GM12873 (cell line): ENCODE results near the gene C10orf67.

ENCODE experiments used
- TF ChIP-seq, protein P1 (sequence below): IDR thresholded peaks from 2 replicates; pipeline ENCODE4 v1.5.1; 2012; ENCODE audit warnings: low read depth, mild to moderate bottlenecking, moderate library complexity, low read length, control low read depth; ENCODE audit not compliant: insufficient read depth; ENCODE audit errors: missing control alignments

Gene C10orf67

GRCh38 chr10:23344241-23344841, at the start of gene C10orf67:
TSS of gene C10orf67 (minus strand) at chr10:23344797. CDS start at chr10:23344774, 23 bp downstream.
- TF ChIP-seq, protein P1, sequence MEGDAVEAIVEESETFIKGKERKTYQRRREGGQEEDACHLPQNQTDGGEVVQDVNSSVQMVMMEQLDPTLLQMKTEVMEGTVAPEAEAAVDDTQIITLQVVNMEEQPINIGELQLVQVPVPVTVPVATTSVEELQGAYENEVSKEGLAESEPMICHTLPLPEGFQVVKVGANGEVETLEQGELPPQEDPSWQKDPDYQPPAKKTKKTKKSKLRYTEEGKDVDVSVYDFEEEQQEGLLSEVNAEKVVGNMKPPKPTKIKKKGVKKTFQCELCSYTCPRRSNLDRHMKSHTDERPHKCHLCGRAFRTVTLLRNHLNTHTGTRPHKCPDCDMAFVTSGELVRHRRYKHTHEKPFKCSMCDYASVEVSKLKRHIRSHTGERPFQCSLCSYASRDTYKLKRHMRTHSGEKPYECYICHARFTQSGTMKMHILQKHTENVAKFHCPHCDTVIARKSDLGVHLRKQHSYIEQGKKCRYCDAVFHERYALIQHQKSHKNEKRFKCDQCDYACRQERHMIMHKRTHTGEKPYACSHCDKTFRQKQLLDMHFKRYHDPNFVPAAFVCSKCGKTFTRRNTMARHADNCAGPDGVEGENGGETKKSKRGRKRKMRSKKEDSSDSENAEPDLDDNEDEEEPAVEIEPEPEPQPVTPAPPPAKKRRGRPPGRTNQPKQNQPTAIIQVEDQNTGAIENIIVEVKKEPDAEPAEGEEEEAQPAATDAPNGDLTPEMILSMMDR: no peak

DNA sequence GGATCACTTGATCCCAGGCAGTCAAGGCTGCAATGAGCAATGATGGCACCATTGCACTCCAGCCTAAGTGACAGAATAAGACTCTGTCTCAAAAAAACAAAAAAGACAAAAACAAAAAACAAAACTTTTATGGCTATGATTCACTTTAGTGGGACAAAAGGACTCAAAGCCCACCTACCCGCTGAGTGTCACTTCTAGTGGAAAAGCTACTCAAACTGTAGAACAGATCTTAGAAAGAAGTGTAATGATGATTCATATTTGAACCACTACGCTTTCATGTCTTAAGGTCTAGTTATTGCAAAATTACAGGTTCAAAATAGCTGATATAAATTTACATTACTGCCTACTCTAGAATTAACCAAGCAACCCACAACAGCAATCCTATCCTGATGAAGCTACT, 47.2 kb upstream of the C10orf67 start:
- TF ChIP-seq, protein P1: no peak

GRCh38 chr10:23390809-23391208, 46.2 kb upstream of the C10orf67 start:
- TF ChIP-seq, protein P1: no peak

DNA sequence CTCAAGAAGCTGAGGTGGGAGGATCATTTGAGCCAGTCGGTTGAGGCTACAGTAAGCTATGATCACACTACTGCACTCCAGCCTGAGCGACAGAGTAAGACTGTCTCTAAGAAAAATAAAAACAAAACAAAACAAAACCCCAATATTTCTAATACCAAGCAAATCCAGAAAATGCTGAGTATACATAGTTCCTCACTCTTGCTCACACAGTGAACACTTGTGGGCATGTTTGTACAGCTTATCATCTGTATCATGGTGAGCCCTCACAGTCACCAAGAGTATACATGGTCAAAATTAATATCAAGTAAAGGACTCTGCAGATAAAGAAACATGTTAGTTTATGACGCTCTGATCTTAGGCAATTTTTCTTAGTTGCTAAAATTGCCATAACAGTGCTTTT, 41.5 kb upstream of the C10orf67 start:
- TF ChIP-seq, protein P1: no peak

DNA sequence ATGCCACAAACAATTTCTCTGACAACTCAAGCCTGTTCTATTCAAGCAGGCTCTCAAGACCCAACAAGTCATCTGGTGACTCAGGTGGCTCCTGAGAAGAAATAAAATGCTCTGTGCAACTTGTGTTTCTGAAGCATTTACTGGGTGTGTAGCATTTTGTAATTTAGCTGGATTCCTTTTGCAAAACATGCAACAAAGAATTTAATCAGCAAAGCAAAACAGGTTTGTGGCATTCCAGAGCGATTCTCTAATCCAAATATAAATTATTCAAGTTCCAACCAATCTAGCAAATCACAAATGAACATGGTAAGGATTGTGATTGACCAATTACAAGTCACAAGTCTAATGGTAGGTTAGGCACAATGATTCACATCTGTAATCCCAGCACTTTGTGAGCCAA, 39.8 kb upstream of the C10orf67 start:
- TF ChIP-seq, protein P1: no peak

DNA sequence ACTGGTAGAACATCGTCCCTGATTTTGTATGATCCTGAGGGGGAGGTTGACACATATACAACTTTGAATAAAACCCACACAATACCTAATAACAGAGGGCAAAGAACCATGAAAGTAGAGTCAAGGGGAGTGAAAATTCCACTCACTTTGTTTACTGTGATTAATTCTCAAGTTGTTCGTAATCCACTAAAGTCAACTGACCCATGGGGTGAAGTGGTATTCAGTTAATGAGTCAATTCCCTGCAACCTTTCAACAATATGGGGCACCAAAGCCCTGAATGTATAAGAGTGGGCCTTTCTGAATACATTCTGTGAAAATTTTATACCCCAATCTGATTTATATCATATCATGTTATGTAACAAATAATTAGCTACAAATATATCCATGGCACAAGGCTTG, 39.0 kb upstream of the C10orf67 start:
- TF ChIP-seq, protein P1: no peak

DNA sequence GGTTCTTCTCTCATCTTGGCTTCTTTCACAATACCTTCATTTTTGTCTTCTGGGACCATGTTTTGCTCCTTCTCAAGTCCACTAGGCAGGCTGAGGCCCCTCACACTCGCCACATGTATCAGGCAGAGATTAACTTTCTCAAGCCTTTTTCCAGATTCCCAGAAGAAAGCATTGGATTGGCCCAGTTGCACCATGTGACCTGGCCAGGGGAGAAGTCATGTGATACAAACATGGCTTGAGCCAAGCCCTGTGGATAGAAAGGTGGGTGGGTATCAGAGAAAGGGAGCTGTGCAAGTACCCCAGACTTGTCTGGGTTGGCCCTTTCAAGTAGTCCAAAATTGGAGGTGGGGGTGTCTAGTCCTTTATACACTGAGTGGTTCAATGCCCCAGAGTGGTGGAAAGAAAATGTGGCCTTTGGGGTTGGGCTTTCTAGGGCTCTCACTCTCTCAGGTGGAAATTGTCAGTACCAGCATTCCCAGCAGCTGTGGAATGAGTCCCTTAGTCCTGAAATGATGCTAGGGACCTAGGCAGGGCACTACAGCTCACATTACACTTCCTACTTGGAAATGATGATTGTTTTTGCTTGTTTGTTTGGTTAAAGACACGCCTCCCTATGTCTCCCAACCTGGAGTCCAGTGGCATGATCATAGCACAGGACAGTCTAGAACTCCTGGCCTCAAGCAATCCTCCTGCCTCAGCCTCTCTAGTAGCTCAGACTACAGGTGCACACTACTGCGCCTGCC, 36.9 kb upstream of the C10orf67 start:
- TF ChIP-seq, protein P1: no peak
